HG03354 (cell line): ENCODE results near the gene SMAD2.
"Not testable (repeated sequence)": the region's sequence is repeated elsewhere in the genome, so short reads cannot be mapped to it uniquely, and the experiment has no call there.

Source experiments
- ATAC-seq: cut with Tn5 transposase; IDR thresholded peaks from one replicate; pipeline ENCODE4 v1.9.1; 2021; ENCODE audit warnings: mild to moderate bottlenecking; ENCODE audit not compliant: unreplicated experiment, poor library complexity, severe bottlenecking

SMAD2 gene

DNA sequence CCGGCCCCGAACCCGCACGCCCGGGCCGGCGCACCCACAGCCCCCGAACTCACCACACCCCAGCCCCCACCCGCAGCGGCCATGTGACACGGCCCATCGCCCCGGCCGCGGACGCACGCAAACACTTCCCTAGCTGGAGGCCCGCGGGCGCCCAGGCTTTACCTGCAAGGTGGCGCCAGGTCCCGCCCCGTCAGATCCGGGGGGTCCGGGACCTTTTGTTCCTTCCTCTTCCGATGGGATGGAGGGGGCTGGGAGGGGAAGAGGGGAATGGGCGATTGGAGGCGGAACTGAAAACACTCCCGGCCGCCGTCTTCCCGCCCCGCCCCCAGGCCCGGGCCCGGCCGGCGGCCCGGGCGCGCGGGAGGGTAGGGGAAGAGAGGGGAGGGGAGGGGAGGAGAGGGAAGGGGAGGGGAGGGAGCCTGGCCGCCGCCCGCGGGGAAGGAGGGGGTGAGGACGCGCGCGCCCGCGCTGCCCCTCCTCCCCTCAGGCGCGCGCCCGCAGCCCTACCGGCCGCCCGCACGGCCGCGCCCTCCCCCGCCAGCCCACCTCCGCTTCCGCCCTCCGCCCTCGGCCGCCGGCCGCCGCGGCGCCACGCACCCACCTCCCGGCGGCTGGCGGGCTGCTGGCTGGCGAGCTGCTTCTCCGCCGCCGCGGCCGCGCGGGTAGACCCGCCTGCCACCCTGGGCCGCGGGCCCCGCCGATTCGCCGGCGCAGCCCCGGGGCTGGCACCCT is at the start of gene SMAD2:
Gene SMAD2, minus strand, starts transcription at position 461 of the 732 bp plus-strand sequence. CDS start 33,903 bp downstream, outside the sequence.
- peak; percentile 73 for ATAC-seq

DNA sequence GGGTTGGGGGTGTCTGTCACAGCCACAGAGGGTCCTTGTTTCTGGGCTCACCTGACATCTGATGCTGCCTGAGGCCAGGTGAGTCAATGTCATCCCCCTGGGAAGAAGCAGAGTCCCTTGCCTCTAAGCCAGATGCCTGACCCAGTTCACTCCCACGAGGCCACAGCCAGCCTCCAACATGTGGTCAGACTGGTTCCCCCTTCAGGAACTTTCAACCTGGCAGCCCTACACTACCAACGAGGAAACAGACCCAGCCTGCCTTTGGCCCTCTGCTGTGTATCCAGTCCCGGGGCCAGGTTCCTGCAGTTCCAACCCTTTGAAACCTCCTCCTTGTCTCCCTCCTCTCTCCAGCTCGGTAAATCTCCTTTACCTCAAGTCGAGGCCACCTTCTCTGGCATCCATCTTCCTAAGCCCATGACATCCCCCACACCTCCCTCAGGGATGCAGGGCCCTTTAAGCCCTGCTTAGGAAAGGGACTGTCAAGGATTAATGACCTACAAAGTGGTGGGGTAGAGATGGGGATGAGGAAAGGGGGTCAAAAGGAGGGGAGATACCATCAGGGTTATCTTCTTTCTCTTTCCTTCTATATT is 49.2 kb upstream of the SMAD2 start:
- no peak for ATAC-seq

DNA sequence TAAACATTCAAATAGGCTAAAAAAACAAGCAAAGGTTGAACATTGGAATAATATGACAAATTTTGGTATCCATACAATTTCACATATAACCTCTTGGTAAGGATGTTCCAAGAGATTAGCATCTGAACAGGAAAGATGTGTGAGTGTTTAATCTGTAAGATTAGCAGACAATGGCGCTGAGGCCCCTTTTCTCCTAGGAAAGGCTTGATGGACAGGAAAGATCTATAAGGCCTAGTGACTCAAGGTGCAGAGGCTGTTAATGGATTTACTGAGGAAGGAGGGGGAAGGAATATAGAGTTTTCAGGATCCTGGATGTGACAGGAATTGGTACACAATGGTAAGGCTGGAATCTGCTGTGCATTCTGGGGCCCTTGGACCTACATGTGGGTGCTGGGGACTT is 48.1 kb upstream of the SMAD2 start:
- no peak for ATAC-seq

DNA sequence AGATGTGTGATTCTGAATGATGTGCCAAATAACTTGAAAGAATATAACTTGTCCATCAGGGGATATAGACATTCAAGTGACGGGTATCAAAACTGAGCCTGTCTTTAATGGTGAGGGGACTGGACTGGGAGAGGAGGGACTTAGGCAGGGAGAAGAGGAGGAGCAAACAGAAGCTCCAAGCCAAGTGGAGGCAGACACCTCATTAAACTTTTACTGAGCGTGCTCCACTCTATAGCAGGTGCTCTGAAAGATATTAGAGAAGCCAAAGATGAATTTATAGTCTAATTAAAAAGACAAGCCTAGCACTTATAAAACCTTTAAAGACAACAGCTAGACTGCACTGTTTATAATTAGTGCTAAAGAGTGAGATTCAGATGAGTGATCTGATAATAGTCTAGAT is 47.7 kb upstream of the SMAD2 start:
- no peak for ATAC-seq

DNA sequence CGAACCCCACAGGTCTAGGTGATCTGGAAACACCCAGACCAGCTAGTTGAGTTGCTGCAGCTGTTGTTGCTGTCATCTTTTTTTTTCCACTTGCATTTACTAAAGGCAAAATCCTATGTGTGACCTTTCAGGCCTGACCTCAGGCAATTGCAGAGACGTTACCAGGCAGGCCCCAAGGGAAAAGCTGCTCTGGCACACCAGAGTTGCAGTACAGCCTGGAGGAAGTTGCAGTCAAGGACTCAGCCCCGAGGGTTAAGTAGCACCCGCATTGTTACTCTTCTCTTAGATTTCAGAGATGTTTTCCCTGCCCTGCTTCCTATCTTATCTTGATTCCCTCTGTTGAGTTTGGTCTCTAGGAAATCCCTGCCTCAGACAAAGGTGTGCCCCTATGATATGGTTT is 45.2 kb upstream of the SMAD2 start:
- ATAC-seq = no peak

DNA sequence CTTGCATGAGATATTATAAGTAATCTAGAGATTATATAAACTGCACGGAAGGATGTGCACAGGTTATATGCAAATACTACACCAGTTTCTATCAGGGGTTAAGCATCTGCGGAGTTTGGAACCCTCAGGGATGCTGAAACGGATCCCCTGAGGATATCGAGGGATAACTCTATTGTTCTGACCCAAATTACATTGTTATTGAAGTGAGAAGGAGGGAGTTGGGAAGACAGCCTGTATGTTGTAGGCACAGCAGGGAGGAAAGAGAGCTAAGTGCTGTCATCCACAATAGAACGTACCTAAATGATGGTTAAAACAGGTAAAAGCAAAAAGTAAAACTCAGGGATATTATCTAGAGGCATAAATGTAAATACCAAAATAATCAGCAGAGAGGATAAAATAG is 44.6 kb upstream of the SMAD2 start:
- no peak for ATAC-seq

DNA sequence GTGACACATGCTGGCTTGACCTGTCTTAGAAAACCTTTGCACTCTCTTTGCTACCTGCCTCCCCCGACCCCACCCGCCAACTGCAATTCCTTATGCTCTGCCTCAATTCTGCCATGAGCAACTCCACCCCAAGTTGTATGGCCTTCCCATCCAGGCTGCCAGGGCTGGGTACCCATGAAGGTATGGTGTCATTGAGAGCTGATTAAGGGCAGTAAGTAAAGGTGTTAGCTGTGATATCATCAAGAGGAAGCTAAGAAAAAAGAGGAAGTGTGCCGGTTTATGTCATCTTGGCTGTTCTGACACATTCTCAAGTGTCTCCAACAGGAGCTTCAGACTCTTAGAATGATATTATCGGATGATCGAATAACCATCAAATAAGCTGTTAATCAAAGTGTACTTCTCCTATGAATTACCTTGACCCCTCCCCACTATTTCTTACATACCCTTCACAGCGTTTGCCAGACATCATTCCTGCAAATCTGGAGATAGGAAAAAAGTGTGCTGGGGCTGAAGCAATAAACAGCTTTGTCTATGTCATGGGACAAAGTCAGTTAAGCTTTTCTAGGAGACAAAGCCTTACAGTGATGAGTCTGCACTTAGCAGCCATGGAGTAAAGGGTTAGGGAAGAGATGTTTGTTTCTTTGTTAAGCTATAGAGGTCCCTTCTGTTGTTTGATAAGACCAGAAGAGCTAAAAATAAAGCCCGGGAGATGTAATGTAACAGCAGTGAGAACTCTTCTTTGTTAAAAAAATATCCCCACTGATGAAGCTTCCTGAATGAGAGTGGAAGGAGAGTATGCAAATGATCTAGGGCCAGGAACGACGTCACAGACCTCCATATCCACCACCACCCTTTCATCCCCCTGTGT is 40.4 kb upstream of the SMAD2 start:
- peak; percentile 83 for ATAC-seq

DNA sequence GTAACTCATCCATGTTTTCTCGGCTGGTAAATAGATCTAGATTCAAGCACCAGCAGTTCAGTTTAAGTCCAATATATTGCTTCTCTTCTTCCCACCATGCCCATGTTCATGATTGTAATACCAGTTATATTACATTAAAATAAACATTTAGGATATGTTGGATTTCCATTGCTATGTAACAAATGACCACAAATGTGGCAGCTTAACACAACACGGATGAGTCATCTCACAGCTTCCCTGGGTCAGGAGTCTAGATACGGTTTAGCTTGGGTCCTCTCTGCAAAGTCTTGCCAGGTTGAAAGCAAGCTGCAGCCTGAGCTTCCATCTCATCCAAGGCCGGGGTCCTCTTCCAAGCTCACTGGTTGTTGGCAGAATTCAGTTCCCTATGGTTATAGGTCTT is 39.4 kb upstream of the SMAD2 start:
- ATAC-seq = no peak

DNA sequence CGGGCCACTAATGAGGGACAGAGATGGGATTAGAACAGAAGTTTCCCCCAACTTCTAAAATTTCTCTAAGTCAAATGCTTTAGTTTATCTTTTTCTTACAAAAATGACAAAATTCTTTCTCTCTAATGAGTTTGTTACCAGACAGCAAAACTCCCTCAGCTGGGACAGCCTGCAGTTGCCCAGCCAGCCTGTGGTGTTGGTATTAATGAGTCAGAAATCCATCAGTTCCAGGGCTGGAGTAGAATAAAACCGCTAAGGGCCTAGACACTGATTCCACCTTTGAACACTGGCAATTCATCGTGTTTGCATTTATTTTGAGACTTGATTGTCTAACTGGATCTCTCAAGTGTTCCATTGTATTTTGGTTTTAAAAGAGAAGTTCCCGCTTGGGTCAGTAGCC is 38.3 kb upstream of the SMAD2 start:
- ATAC-seq = no peak

DNA sequence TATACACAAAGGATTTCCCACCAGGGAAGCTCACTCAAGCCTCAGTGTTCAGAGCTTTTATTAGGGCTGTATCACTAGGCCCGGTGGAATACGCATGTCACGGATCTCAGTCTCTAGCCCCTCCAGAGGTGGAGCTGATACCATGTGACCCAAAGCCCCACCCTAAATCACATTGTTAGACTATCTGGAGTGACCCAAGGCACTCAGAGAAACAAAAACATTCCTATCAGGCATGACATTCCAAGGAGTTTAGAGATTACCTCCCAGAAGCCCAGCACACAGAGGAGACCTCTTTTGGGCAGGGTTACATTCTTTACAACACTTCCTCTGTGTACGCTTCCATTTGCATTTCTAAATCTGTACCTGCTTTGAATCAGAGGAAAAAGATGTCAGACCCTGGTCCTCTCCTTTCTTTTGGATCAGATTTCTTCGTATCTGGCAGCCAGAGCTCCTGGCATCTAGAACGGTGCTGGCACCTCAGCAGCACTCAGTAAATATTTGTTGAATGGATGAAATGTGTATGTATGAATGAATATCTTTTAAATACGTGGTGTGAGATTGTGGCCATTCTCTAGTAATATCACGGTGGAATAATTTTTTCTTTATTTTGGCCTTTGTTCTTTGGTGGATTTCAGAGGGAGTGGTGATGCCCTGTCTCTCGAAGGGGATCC is 37.7 kb upstream of the SMAD2 start:
- ATAC-seq = no peak

DNA sequence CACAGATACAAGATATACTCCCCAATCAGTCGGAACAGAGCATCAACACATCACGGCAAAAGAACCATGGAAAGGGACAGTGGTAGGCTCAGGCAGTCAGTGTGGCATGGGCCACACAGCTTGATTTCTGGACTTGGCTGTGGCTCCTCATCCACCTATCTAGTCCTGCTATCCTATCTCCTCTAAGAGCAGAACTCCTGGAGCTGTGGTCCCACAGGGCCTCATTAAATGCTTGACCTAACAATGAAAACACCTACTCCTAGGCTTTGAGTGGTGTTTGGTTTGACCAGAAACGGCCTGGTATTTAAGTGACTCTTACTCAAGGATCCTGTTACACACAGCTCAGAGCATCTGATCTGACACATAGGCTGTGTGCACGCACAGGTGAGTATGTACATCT is 33.6 kb upstream of the SMAD2 start:
- no peak for ATAC-seq

DNA sequence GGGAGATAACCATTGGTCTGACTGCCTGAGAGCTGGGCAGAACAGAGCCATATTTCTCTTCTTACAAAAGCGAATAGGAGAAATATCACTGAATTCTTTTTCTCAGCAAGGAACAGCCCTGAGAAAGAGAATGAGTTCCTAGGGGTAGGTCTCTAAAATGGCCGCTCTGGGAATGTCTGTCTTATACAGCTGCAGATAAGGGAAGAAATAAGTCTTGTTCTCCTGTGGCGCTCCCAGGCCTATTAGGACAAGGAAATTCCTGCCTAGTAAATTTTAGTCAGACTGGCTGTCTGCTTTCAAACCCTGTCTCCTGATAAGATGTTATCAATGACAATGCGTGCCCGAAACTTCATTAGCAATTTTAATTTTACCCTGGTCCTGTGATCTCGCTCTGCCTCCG is 30.5 kb upstream of the SMAD2 start:
- ATAC-seq = not testable (repeated sequence)

DNA sequence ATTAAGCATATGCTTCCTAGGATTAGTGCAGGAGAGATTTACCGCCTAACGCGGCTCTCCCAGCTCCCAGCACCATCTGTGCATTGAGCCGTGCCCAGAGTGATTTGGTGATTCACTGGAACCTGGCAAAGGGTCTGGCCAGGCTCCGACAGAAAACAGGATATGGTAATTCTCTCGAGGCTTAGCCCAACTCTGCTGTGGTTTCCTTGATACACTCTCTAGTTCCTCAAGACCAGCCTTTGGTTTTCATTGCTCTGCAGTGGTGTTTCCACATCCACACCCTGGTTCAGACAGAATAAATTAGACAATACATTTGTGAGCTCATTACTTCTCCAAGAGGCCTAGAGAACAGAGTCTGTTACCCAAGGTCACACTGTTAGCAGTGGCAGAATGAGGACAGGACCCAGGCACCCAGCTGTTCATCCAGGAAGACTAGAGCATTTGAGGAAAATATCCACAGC is 23.0 kb upstream of the SMAD2 start:
- ATAC-seq = peak; percentile 94

DNA sequence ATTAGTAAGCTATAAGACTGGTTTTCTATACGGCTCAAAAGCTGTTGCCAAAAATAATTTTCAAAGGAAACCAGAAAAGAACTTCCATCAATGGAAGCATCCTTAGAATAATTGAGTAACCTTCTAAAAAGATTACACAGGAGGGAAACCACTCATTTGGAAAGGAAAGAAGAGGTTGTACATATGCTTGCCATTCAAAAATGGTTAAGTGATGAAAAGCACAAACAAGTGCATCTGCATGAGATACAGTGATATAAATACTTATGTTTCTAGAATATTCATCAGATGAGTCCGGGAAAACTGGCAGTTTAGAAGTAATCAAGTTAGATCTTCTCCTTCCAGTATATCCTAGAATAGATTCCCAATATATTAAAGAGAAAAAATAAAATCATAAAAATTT is 20.1 kb upstream of the SMAD2 start:
- no peak for ATAC-seq

DNA sequence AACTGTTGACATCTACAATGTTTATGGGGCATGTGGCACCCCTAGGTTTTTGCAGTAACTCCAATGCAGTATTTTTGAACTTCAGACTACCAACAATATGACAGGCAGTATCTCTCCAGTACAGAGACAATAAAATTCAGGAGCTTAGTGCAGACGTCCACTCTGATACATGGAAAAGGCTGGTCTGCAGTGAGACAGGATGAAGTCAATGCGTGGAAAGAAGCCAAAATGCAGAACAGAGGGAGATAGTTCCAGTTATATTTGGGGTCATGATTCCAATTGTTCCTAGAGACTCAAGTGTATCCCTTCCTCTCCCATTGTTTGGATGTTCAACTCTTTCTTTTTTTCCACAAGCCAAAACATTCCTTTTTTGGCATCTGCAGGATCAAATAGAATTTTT is 18.7 kb upstream of the SMAD2 start:
- no peak for ATAC-seq

DNA sequence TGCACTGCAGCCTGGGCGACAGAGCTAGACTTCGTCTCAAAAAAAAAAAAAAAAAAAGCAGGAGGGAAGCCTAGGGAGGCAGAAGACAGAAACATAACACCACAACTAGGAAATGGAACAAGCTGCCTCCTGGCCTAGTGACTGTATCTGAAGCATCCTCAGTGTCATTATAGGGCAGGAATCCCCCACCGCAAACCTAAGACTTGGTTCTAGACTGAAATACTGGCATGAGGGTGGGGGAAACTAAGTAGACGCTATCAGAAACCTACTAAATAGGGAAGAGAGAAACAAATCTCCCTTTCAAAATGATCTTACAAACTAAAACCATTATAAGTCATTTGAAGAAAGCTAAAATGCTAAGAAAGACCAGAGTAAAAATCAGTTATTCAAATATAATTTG is 16.4 kb upstream of the SMAD2 start:
- ATAC-seq = no peak

DNA sequence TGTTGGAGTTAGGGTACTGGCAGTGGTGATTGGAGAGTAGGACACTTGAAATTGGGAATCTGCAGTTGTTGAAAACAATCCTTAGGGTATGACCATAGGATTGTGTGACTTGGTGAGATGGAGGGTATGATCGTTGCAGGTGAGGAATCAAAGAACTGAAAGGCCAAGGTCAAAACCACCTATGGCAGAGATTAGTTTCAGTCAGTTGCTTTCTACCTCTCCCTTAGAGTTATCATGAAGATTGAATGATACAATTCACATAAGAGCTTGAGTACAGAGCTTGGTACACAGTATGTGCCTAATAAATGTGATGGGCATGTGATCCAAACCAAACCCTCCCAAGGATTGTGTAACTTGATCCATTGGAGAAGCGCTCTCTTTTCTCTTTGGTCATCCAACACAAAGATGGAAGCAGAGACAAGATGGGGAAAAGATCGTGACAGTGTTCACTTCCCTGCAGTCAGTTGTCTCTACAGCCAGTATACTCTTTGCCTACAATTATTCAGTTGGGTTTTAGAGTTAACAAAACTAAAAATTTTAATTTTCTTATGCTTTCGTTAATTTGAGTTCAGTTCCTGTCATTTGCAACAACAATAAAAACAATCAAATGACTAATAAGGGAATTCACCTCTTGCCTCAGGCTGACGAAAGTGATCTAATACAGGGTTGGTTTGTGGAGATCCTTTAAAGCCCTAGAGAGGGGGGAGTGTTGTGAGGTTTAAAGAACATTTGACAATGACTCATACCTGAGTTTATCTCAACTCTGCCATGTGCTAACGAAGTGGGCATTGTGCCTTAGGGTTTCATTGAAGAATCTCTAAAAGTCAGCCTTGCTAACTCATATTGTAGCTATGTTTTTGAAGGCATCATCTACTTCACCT is 14.8 kb upstream of the SMAD2 start:
- no peak for ATAC-seq

DNA sequence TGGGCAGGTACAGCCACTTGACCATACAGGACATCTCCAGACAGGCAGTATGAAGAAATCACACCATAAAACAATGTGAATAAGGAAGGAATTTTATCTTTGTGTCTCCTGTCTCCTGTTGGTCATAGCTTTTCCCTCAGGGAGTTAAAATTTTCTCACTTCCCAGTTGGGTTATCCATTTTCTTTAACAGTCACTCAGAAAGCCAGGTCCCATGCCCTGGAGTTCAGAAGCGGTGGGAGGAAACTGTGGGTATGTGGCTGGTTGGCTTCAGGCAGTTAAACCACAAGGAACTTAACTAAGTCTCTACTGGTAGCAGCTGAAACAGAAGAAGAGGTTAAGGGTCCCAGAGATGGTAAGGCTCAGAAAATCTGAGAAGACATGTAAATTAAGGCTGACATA is 6.5 kb upstream of the SMAD2 start:
- no peak for ATAC-seq

DNA sequence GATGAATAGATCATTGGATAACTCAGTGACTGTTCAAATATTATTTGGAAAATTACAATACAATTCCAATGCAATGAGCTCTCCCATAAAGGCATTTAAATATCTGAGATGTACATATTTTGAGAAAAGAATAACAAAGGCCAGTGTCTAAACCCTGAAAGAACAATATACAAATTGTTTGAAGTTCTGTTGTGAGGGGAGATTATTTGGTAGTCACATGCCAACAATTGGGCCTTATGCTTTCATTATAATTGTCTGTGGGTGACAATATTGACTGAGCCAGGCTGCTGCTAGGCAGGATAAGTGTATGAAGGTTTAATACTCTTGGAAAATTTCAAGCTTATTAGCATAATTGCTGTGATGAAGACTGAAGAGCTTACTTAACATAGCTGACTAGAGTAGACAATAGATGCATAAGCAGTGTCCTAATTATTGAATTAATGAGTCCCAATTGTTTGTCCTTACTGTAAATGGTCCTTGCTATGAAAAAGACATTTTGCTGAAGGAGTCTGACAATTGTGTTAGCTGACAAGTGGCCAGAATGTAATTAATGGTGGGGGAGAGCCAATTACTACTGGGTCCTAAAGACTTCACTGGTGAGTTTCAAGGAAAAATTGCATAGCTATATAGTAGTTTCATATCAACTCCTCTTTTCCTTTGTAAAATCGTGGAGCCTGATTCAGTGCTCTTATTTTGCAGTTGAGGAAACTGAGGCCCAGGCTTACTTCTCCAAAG is 5.0 kb upstream of the SMAD2 start:
- ATAC-seq = no peak
